PC-9 (cell line): ENCODE measurements around the gene SDK1. TPM values are rescaled to one million over a fixed set of nuclear protein-coding genes. Genes with fewer than 3 reads are reported as not detected.
"Not testable (repeated sequence)": the region's sequence is repeated elsewhere in the genome, so short reads cannot be mapped to it uniquely, and the experiment has no call there.

Experiments
- BruUV-seq: library from RNA; stranded (reverse); fragments of 400-500 nt; replicated peaks from 2 replicates; lab custom pipeline; 2021; lab: Mats Ljungman, UMichigan
- CTCF ChIA-PET: fragments of 300-600 bp; sonication (Branson Sonifier 250); formaldehyde crosslinking; loops from one replicate; lab custom pipeline; 2022; ENCODE audit warnings: antibody characterized with exemption; lab: Charles Lee
- POLR2A ChIA-PET: fragments of 300-600 bp; sonication (Branson Sonifier 250); formaldehyde crosslinking; loops from one replicate; lab custom pipeline; 2022; ENCODE audit warnings: antibody characterized with exemption; ENCODE audit not compliant: unreplicated experiment; lab: Charles Lee
- DNase-seq, 2 experiments: peaks; one replicate each; pipeline versions ENCODE4 v3.0.0 to v3.0.0-alpha.2; 2015 to 2022; ENCODE audit warnings: mixed read lengths in 1 of 2
- H2AFZ ChIP-seq: fragments of 200-600 bp; sonication (generic); 2 replicates; pipeline ENCODE4 v1.8.1; 2017; ENCODE audit warnings: antibody characterized with exemption
- H3F3A ChIP-seq: fragments of 200-600 bp; sonication (generic); 2 replicates; pipeline ENCODE4 v1.8.1; 2017; ENCODE audit warnings: antibody characterized with exemption, mild to moderate bottlenecking, low read depth; ENCODE audit not compliant: insufficient read depth
- H3K27ac ChIP-seq: fragments of 200-600 bp; sonication (generic); 2 replicates; pipeline ENCODE4 v1.6.1; 2016; ENCODE audit warnings: mixed run types
- H3K27me3 ChIP-seq: fragments of 200-600 bp; sonication (generic); 2 replicates; pipeline ENCODE4 v1.6.1; 2016; ENCODE audit warnings: low read depth, mixed run types; ENCODE audit not compliant: insufficient read depth
- H3K36me3 ChIP-seq: fragments of 200-600 bp; sonication (generic); 2 replicates; pipeline ENCODE4 v1.6.1; 2016; ENCODE audit warnings: low read depth, mixed run types
- H3K4me1 ChIP-seq: fragments of 200-600 bp; sonication (generic); replicated peaks from 2 replicates; pipeline ENCODE4 v1.6.1; 2016; ENCODE audit warnings: mixed run types; ENCODE audit not compliant: insufficient read depth
- H3K4me2 ChIP-seq: fragments of 200-600 bp; sonication (generic); 2 replicates; pipeline ENCODE4 v1.6.1; 2017; ENCODE audit warnings: mixed run types
- H3K4me3 ChIP-seq: fragments of 200-600 bp; sonication (generic); 2 replicates; pipeline ENCODE4 v1.6.1; 2016; ENCODE audit warnings: mixed run types
- H3K79me2 ChIP-seq: fragments of 200-600 bp; sonication (generic); 2 replicates; pipeline ENCODE4 v1.6.1; 2017; ENCODE audit warnings: low read depth, mixed run types
- H3K9me2 ChIP-seq: fragments of 200-600 bp; sonication (generic); 2 replicates; pipeline ENCODE4 v1.8.1; 2017; ENCODE audit warnings: mild to moderate bottlenecking; ENCODE audit not compliant: insufficient read depth
- H3K9me3 ChIP-seq: fragments of 200-600 bp; sonication (generic); 2 replicates; pipeline ENCODE4 v1.8.1; 2016; ENCODE audit warnings: low read depth; ENCODE audit not compliant: insufficient read depth
- H4K20me1 ChIP-seq: fragments of 200-600 bp; sonication (generic); 2 replicates; pipeline ENCODE4 v1.8.1; 2017; ENCODE audit not compliant: insufficient read depth
- EZH2 ChIP-seq: fragments of 200-600 bp; sonication (generic); IDR thresholded peaks from 2 replicates; pipeline ENCODE4 v1.8.0; 2017; ENCODE audit warnings: antibody characterized with exemption, low read depth
- intact Hi-C: fragments of 100-400 bp; cut with micrococcal nuclease; formaldehyde crosslinking; loops from one replicate; pipeline ENCODE4 v1.10.0; 2022; ENCODE audit not compliant: unreplicated experiment
- total RNA-seq: library from RNA; stranded (reverse); gene quantifications from 2 replicates; pipeline ENCODE4 v1.2.3, GENCODE V29; 2021
- TF ChIP-seq, protein P1 (sequence below): fragments of 200-600 bp; sonication (generic); conservative IDR thresholded peaks from 2 replicates; pipeline ENCODE4 v1.6.1; 2017; ENCODE audit warnings: mixed run types, antibody characterized with exemption, mild to moderate bottlenecking, moderate library complexity

The SDK1 gene
- total RNA-seq, 1 experiment from 2014 or later, result not detected

DNA sequence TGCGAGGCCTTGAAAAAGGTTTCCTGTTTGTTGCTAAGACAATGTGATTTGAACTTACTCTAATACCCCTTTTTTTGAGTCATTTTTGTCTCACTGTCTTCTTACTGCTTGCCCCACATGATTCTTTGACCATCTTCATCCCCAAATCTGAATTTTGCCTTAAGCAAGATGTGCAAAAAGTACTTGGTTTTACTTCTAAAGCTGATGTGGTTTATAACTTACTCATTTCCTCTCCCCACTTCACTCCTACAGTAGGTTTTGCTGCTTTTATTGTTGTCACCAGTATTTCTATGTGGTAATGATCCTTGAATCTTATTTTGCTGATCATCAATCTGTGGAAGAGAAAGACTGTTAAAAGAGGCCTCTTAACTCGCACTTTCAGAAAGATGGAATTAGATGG, 396.4 kb downstream of the SDK1 start:
- Histone ChIP-seq H3F3A (no peaks in the 10 kb centered on the region), H3K9me3 (no peaks in the 10 kb centered on the region), H3K4me1 (no peaks in the 10 kb centered on the region), H3K36me3 (no peaks in the 10 kb centered on the region), H3K27ac (no peak overlapping the region), H3K79me2 (no peaks in the 10 kb centered on the region), H3K4me2 (no peak overlapping the region), H3K4me3 (no peak overlapping the region), H3K9me2 (no peaks in the 10 kb centered on the region), H4K20me1 (no peaks in the 10 kb centered on the region), H2AFZ (no peak overlapping the region), H3K27me3 (peaks cover 47% of the 10 kb centered on the region; the same call in 1 of the 2 replicates)
- intact Hi-C loops, result no loop called here
- CTCF ChIA-PET, result no interaction called here
- DNase-seq, result no peak
- no peak for TF ChIP-seq EZH2
- TF ChIP-seq, protein P1, sequence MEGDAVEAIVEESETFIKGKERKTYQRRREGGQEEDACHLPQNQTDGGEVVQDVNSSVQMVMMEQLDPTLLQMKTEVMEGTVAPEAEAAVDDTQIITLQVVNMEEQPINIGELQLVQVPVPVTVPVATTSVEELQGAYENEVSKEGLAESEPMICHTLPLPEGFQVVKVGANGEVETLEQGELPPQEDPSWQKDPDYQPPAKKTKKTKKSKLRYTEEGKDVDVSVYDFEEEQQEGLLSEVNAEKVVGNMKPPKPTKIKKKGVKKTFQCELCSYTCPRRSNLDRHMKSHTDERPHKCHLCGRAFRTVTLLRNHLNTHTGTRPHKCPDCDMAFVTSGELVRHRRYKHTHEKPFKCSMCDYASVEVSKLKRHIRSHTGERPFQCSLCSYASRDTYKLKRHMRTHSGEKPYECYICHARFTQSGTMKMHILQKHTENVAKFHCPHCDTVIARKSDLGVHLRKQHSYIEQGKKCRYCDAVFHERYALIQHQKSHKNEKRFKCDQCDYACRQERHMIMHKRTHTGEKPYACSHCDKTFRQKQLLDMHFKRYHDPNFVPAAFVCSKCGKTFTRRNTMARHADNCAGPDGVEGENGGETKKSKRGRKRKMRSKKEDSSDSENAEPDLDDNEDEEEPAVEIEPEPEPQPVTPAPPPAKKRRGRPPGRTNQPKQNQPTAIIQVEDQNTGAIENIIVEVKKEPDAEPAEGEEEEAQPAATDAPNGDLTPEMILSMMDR, result no peak
- POLR2A ChIA-PET, result interaction anchor here (0.7 kb wide), 1 partner anchor 104 kb away, joined by 3 read pairs; no protein-coding TSS in a partner anchor
- BruUV-seq, result no TSS peak

DNA sequence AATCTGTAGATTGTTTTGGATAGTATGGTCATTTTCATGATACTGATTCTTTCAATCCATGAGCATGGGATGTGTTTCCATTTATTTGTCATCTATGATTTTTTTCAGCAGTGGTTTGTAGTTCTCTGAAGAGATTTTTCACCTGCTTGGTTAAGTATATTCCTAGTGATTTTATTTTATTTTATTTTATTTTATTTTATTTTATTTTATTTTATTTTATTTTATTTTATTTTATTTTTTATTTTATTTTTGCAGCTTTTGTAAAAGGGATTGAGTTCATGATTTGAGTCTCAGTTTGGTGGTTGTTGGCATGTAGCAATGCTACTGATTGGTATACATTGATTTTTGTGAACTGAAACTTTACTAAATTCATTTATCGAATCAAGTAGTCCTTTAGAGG, 404.2 kb downstream of the SDK1 start:
- no peaks in the 10 kb centered on the region for H3K36me3 ChIP-seq
- H3K4me3 ChIP-seq, result no peak overlapping the region
- H3K9me2 ChIP-seq, result no peaks in the 10 kb centered on the region
- ChIA-PET POLR2A (no interaction called here), CTCF (no interaction called here)
- TF ChIP-seq EZH2, result no peak
- TF ChIP-seq, protein P1, result no peak
- H3K4me2 ChIP-seq, result no peak overlapping the region
- H3K79me2 ChIP-seq, result no peaks in the 10 kb centered on the region
- H2AFZ ChIP-seq, result no peak overlapping the region
- 0 out of 2 replicates have a peak, but pooled peaks cover 7% of the 10 kb centered on the region for H3K9me3 ChIP-seq
- no peak overlapping the region for H3K27ac ChIP-seq
- BruUV-seq, result no TSS peak
- H4K20me1 ChIP-seq, result no peaks in the 10 kb centered on the region; the same call in none of the 2 replicates
- H3K27me3 ChIP-seq, result peaks cover 3% of the 10 kb centered on the region; the same call in 1 of the 2 replicates
- H3K4me1 ChIP-seq, result no peaks in the 10 kb centered on the region
- H3F3A ChIP-seq, result no peaks in the 10 kb centered on the region
- no peak for DNase-seq
- intact Hi-C loops, result no loop called here

DNA sequence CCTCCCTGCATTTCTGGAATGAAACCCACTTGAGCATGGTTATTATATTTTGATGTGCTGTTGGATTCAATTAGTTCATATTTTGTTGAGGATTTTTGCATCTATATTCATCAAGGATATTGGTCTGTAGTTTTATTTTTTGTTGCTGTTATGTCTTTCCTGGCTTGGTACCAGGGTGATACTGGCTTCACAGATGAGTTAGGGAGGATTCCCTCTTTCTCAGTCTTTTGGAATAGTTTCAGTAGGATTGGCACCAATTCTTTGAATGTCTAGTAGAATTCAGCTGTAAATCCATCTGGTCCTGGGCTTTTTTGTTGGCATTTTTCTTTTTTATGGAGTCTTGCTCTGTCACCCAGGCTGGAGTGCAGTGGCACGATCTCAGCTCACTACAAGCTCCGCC, 405.0 kb downstream of the SDK1 start:
- H4K20me1 ChIP-seq, H3K4me3 ChIP-seq, CTCF ChIA-PET, POLR2A ChIA-PET, H3K9me2 ChIP-seq, intact Hi-C loops, H3K27me3 ChIP-seq, BruUV-seq, H3K27ac ChIP-seq, DNase-seq, H3K79me2 ChIP-seq, H3K4me2 ChIP-seq, H3K4me1 ChIP-seq, H2AFZ ChIP-seq, H3K9me3 ChIP-seq, H3F3A ChIP-seq, H3K36me3 ChIP-seq: not testable (repeated sequence)

DNA sequence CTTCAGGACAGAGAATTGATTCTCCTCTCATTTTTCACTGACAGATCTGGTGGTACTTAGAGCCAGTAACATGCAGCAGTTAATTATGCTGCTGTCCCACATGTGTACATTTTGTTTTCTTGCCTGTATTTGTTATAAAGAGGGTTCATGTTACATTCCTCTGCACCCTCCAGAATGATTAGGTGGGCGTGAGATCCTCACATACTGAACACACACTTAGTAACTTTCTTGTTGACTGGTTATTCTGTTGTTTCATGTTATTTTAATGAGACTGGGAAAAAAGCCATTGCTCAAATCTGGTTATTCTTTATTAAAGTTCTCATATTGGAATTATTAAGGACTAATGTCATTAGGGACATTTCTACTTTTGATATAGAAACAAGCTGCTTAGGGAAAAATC, 409.1 kb downstream of the SDK1 start:
- Histone ChIP-seq H3K9me3 (no peaks in the 10 kb centered on the region), H3K4me1 (no peaks in the 10 kb centered on the region), H3K36me3 (no peaks in the 10 kb centered on the region), H4K20me1 (no peaks in the 10 kb centered on the region; the same call in none of the 2 replicates), H3K9me2 (no peaks in the 10 kb centered on the region), H3K4me3 (no peak overlapping the region), H3F3A (no peaks in the 10 kb centered on the region), H3K27ac (no peak overlapping the region), H3K27me3 (peaks cover 19% of the 10 kb centered on the region), H2AFZ (no peak overlapping the region), H3K4me2 (no peak overlapping the region), H3K79me2 (no peaks in the 10 kb centered on the region)
- no TSS peak for BruUV-seq
- intact Hi-C loops, result no loop called here
- TF ChIP-seq, protein P1, result no peak
- TF ChIP-seq EZH2, result no peak
- ChIA-PET POLR2A (no interaction called here), CTCF (no interaction called here)
- DNase-seq, result no peak
